IPS DF 4.7 (cell line): ENCODE results near the gene PDXDC1.
"Not testable (repeated sequence)": the region's sequence is repeated elsewhere in the genome, so short reads cannot be mapped to it uniquely, and the experiment has no call there.

ENCODE experiments used
- DNase-seq: peaks from one replicate; pipeline ENCODE4 v3.0.0-alpha.2; 2013; ENCODE audit warnings: low spot score; ENCODE audit errors: extremely low read depth

PDXDC1 gene

GRCh38 chr16:15132719-15133428 lies 158.0 kb downstream of the PDXDC1 start:
- DNase-seq, result not testable (repeated sequence)

GRCh38 chr16:15133554-15133953 lies 158.7 kb downstream of the PDXDC1 start:
- DNase-seq, result not testable (repeated sequence)

- not testable (repeated sequence) for DNase-seq
These were observed 160.1 kb downstream of the PDXDC1 start for GRCh38 chr16:15134752-15135482.

GRCh38 chr16:15135483-15136360 lies 160.9 kb downstream of the PDXDC1 start:
- not testable (repeated sequence) for DNase-seq

- DNase-seq, result not testable (repeated sequence)
These were observed 162.7 kb downstream of the PDXDC1 start for GRCh38 chr16:15137514-15137913.

- not testable (repeated sequence) for DNase-seq
These were observed 165.9 kb downstream of the PDXDC1 start for GRCh38 chr16:15140444-15141365.

- no peak for DNase-seq
These were observed 166.8 kb downstream of the PDXDC1 start for GRCh38 chr16:15141586-15141985.

GRCh38 chr16:15142107-15142890 lies 167.5 kb downstream of the PDXDC1 start:
- not testable (repeated sequence) for DNase-seq

- not testable (repeated sequence) for DNase-seq
These were observed 168.2 kb downstream of the PDXDC1 start for GRCh38 chr16:15142891-15143600.

GRCh38 chr16:15143601-15144091 lies 168.8 kb downstream of the PDXDC1 start:
- not testable (repeated sequence) for DNase-seq

GRCh38 chr16:15144092-15144631 lies 169.3 kb downstream of the PDXDC1 start:
- DNase-seq, result not testable (repeated sequence)

- not testable (repeated sequence) for DNase-seq
These were observed 170.1 kb downstream of the PDXDC1 start for GRCh38 chr16:15144781-15145417.

- DNase-seq, result not testable (repeated sequence)
These were observed 170.8 kb downstream of the PDXDC1 start for GRCh38 chr16:15145418-15146263.

- not testable (repeated sequence) for DNase-seq
These were observed 171.4 kb downstream of the PDXDC1 start for GRCh38 chr16:15146264-15146662.

- DNase-seq, result not testable (repeated sequence)
These were observed 174.0 kb downstream of the PDXDC1 start for GRCh38 chr16:15148831-15149230.

GRCh38 chr16:15149260-15149659 lies 174.4 kb downstream of the PDXDC1 start:
- DNase-seq, result not testable (repeated sequence)

- DNase-seq, result not testable (repeated sequence)
These were observed 179.2 kb downstream of the PDXDC1 start for GRCh38 chr16:15154005-15154404.
